Measurements from ENCODE around the gene YJU2.
A peak's percentile ranks its signal among the peaks of the same experiment; 100 is the strongest.

YJU2 gene

DNA sequence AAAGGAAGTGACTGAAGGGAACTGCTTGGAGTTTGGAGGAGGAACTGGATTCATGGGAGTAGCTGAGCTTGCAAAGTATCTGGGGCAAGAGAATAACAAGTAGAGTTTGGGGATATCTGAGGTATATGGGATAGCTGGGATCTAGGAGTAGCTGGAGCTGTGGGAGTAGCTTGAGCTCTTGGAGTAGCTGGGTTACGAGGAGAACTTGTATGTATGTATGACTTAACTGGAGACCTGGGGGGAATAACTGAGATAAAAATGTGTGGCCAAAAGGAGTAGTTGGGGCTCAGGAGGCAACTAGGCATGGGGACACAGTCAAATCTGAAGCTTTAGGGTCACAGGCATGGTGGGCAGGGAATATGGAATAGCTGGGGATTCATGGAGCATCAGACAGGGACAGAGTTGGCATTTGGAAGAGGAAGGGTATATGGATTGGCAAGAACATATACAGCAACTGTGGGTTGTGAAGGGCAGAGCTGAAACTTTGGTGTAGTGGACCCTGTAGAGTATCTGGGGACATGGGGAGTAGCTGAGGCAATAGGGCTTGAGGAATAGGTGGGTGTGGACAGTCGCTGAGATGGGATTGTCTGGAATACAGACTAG is 45.8 kb upstream of the YJU2 start:
- Histone ChIP-seq H3K79me2 (ENCODE audit: control insufficient read depth, insufficient read depth, low read length) (no peaks in the 10 kb centered on the region), H3K27ac (ENCODE audit: low read depth, low read length) (no peak overlapping the region), H2BK120ac (ENCODE audit: low read depth, low read length) (no peak overlapping the region), H4K5ac (ENCODE audit: low read length) (no peak overlapping the region), H2BK15ac (replicated peaks; ENCODE audit: low read depth) (no peak overlapping the region), H2BK5ac (ENCODE audit: low read length) (no peak overlapping the region), H3K79me1 (ENCODE audit: low read length) (no peaks in the 10 kb centered on the region), H3K4ac (ENCODE audit: low read depth, low read length) (no peak overlapping the region), H3K18ac (ENCODE audit: low read length) (no peak overlapping the region), H3K4me3 (ENCODE audit: low read length) (no peak overlapping the region), H3K4me1 (ENCODE audit: control insufficient read depth, low read depth, low read length) (no peaks in the 10 kb centered on the region), H3K36me3 (ENCODE audit: control insufficient read depth, insufficient read depth, low read length) (no peaks in the 10 kb centered on the region), H3K56ac (ENCODE audit: low read length) (no peak overlapping the region), H4K8ac (ENCODE audit: low read depth, low read length) (no peak overlapping the region), H3K4me2 (ENCODE audit: low read length) (no peak overlapping the region), H2AK5ac (ENCODE audit: low read length) (no peak overlapping the region), H3K9ac (ENCODE audit: low read length) (no peak overlapping the region), H3K27me3 (ENCODE audit: insufficient read depth, low read length, poor library complexity) (no peaks in the 10 kb centered on the region), H3K23ac (ENCODE audit: low read length) (no peak overlapping the region)
- WGBS (ENCODE audit: extremely low coverage, insufficient coverage, low lambda C conversion rate) = no CpG with 5 or more reads among the region's 2 CpGs
- no peak for DNase-seq

- Histone ChIP-seq H3K27me3 (ENCODE audit: insufficient read depth, low read length, poor library complexity) (no peaks in the 10 kb centered on the region), H3K9ac (ENCODE audit: low read length) (no peak overlapping the region), H4K8ac (ENCODE audit: low read depth, low read length) (no peak overlapping the region), H3K79me1 (ENCODE audit: low read length) (no peaks in the 10 kb centered on the region), H2AK5ac (ENCODE audit: low read length) (no peak overlapping the region), H2BK120ac (ENCODE audit: low read depth, low read length) (no peak overlapping the region), H4K5ac (ENCODE audit: low read length) (no peak overlapping the region), H3K4ac (ENCODE audit: low read depth, low read length) (no peak overlapping the region), H3K4me3 (ENCODE audit: low read length) (no peak overlapping the region), H3K79me2 (ENCODE audit: control insufficient read depth, insufficient read depth, low read length) (no peaks in the 10 kb centered on the region), H3K56ac (ENCODE audit: low read length) (no peak overlapping the region), H3K4me1 (ENCODE audit: control insufficient read depth, low read depth, low read length) (no peaks in the 10 kb centered on the region), H3K4me2 (ENCODE audit: low read length) (no peak overlapping the region), H2BK15ac (replicated peaks; ENCODE audit: low read depth) (no peak overlapping the region), H3K18ac (ENCODE audit: low read length) (no peak overlapping the region), H3K27ac (ENCODE audit: low read depth, low read length) (no peak overlapping the region), H3K23ac (ENCODE audit: low read length) (no peak overlapping the region), H2BK5ac (ENCODE audit: low read length) (no peak overlapping the region), H3K36me3 (ENCODE audit: control insufficient read depth, insufficient read depth, low read length) (no peaks in the 10 kb centered on the region)
- no peak for DNase-seq
- WGBS (ENCODE audit: extremely low coverage, insufficient coverage, low lambda C conversion rate) = no CpG with 5 or more reads among the region's 4 CpGs
Measured at GRCh38 chr19:4201798-4202197, 45.1 kb upstream of the YJU2 start.

DNA sequence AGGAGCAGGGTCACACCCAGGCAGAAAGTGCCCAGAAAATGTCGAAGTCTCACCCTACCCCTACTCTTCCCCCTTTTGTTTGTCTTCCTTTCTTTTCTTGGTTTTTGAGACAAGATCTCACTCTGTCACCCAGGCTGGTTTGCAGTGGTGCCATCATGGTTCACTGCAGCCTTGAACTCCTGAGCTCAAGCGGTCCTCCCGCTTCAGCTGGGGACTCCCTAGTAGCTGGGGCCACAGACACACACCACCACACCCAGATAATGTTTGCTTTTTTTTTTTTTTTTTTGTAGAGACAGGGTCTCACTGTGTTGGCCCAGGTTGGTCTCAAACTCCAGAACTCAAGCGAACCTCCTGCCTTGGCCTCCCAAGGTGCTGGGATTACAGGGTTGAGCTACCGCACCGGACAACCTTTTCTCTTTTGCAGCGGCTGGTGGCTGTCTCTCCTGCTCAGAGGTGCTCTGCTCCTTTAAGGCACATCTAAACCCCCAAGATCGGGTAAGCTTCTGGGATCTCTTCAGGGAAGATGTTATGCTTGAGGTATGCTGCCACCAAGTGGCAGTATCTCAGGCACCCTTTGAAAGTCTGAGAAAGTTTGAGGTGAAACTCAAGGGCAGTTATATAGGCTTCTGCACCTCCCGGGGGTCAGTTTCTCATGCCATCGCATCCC is 39.9 kb upstream of the YJU2 start:
- H3K56ac ChIP-seq (ENCODE audit: low read length) = no peak overlapping the region
- H3K27ac ChIP-seq (ENCODE audit: low read depth, low read length) = no peak overlapping the region
- no peak overlapping the region for H3K9ac ChIP-seq (ENCODE audit: low read length)
- WGBS (ENCODE audit: extremely low coverage, insufficient coverage, low lambda C conversion rate) = no CpG with 5 or more reads among the region's 10 CpGs
- H3K27me3 ChIP-seq (ENCODE audit: insufficient read depth, low read length, poor library complexity) = no peaks in the 10 kb centered on the region
- no peak overlapping the region for H4K8ac ChIP-seq (ENCODE audit: low read depth, low read length)
- H3K4me3 ChIP-seq (ENCODE audit: low read length) = no peak overlapping the region
- no peaks in the 10 kb centered on the region for H3K79me1 ChIP-seq (ENCODE audit: low read length)
- DNase-seq = peak; percentile 25
- no peak overlapping the region for H2BK120ac ChIP-seq (ENCODE audit: low read depth, low read length)
- no peaks in the 10 kb centered on the region for H3K4me1 ChIP-seq (ENCODE audit: control insufficient read depth, low read depth, low read length)
- no peak overlapping the region for H2AK5ac ChIP-seq (ENCODE audit: low read length)
- H3K79me2 ChIP-seq (ENCODE audit: control insufficient read depth, insufficient read depth, low read length) = no peaks in the 10 kb centered on the region
- H3K4me2 ChIP-seq (ENCODE audit: low read length) = no peak overlapping the region
- H3K36me3 ChIP-seq (ENCODE audit: control insufficient read depth, insufficient read depth, low read length) = no peaks in the 10 kb centered on the region
- no peak overlapping the region for H3K18ac ChIP-seq (ENCODE audit: low read length)
- H2BK15ac ChIP-seq (replicated peaks; ENCODE audit: low read depth) = no peak overlapping the region
- H3K23ac ChIP-seq (ENCODE audit: low read length) = no peak overlapping the region
- H4K5ac ChIP-seq (ENCODE audit: low read length) = no peak overlapping the region
- no peak overlapping the region for H3K4ac ChIP-seq (ENCODE audit: low read depth, low read length)
- no peak overlapping the region for H2BK5ac ChIP-seq (ENCODE audit: low read length)

DNA sequence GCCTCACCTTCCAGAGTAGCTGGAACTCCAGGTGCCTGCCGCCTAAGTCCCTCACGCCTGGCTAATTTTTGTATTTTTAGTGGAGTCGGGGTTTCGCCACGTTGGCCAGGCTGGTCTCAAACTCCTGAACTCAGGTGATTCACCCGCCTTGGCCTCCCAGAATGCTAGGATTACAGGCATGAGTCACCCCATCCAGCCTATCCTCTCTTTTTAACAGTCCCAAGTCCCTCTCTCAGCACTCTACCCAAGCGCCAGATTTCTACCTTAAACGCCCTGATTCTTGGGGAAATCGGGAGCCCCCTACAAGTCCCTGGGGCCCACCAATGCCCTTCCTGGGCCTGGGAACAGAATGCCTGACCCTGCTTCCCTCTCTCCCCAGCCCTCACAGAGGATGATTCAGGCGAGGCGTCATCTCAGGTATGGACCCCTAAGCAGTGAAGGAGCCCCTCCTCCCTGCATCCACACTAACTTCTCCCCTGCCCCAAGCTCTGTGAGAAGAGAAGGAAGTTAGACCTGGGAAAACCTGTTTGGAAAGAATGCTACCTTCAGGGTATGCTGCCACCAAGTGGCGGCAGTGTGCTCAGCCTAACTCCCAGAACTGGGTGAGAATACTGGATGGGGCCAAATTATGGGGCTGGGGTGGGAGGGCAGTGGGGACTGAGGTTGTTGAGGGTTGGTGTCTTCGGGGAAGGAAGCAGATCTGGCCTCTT is 38.3 kb upstream of the YJU2 start:
- no peak overlapping the region for H3K9ac ChIP-seq (ENCODE audit: low read length)
- WGBS (ENCODE audit: extremely low coverage, insufficient coverage, low lambda C conversion rate) = no CpG with 5 or more reads among the region's 13 CpGs
- H3K4me2 ChIP-seq (ENCODE audit: low read length) = no peak overlapping the region
- no peaks in the 10 kb centered on the region for H3K36me3 ChIP-seq (ENCODE audit: control insufficient read depth, insufficient read depth, low read length)
- H4K5ac ChIP-seq (ENCODE audit: low read length) = no peak overlapping the region
- no peak overlapping the region for H2AK5ac ChIP-seq (ENCODE audit: low read length)
- no peaks in the 10 kb centered on the region for H3K79me1 ChIP-seq (ENCODE audit: low read length)
- no peak overlapping the region for H4K8ac ChIP-seq (ENCODE audit: low read depth, low read length)
- H3K79me2 ChIP-seq (ENCODE audit: control insufficient read depth, insufficient read depth, low read length) = no peaks in the 10 kb centered on the region
- H3K4me1 ChIP-seq (ENCODE audit: control insufficient read depth, low read depth, low read length) = no peaks in the 10 kb centered on the region
- peak; percentile 83 for DNase-seq
- no peak overlapping the region for H2BK5ac ChIP-seq (ENCODE audit: low read length)
- no peak overlapping the region for H3K27ac ChIP-seq (ENCODE audit: low read depth, low read length)
- H3K4me3 ChIP-seq (ENCODE audit: low read length) = no peak overlapping the region
- no peak overlapping the region for H3K18ac ChIP-seq (ENCODE audit: low read length)
- H3K27me3 ChIP-seq (ENCODE audit: insufficient read depth, low read length, poor library complexity) = no peaks in the 10 kb centered on the region
- H2BK15ac ChIP-seq (replicated peaks; ENCODE audit: low read depth) = no peak overlapping the region
- no peak overlapping the region for H2BK120ac ChIP-seq (ENCODE audit: low read depth, low read length)
- H3K56ac ChIP-seq (ENCODE audit: low read length) = no peak overlapping the region
- no peak overlapping the region for H3K23ac ChIP-seq (ENCODE audit: low read length)
- H3K4ac ChIP-seq (ENCODE audit: low read depth, low read length) = no peak overlapping the region

- no peak overlapping the region for H2BK5ac ChIP-seq (ENCODE audit: low read length)
- no peak overlapping the region for H3K27ac ChIP-seq (ENCODE audit: low read depth, low read length)
- no peak overlapping the region for H2BK120ac ChIP-seq (ENCODE audit: low read depth, low read length)
- H4K5ac ChIP-seq (ENCODE audit: low read length) = no peak overlapping the region
- no peak overlapping the region for H2AK5ac ChIP-seq (ENCODE audit: low read length)
- H3K4ac ChIP-seq (ENCODE audit: low read depth, low read length) = no peak overlapping the region
- no peak overlapping the region for H3K56ac ChIP-seq (ENCODE audit: low read length)
- H4K8ac ChIP-seq (ENCODE audit: low read depth, low read length) = no peak overlapping the region
- H3K18ac ChIP-seq (ENCODE audit: low read length) = no peak overlapping the region
- no peak overlapping the region for H3K4me3 ChIP-seq (ENCODE audit: low read length)
- H3K9ac ChIP-seq (ENCODE audit: low read length) = no peak overlapping the region
- no peaks in the 10 kb centered on the region for H3K4me1 ChIP-seq (ENCODE audit: control insufficient read depth, low read depth, low read length)
- H3K79me1 ChIP-seq (ENCODE audit: low read length) = no peaks in the 10 kb centered on the region
- WGBS (ENCODE audit: extremely low coverage, insufficient coverage, low lambda C conversion rate) = no CpG with 5 or more reads among the region's 15 CpGs
- H3K27me3 ChIP-seq (ENCODE audit: insufficient read depth, low read length, poor library complexity) = no peaks in the 10 kb centered on the region
- no peak overlapping the region for H3K4me2 ChIP-seq (ENCODE audit: low read length)
- no peak overlapping the region for H3K23ac ChIP-seq (ENCODE audit: low read length)
- H3K79me2 ChIP-seq (ENCODE audit: control insufficient read depth, insufficient read depth, low read length) = no peaks in the 10 kb centered on the region
- H3K36me3 ChIP-seq (ENCODE audit: control insufficient read depth, insufficient read depth, low read length) = no peaks in the 10 kb centered on the region
- H2BK15ac ChIP-seq (replicated peaks; ENCODE audit: low read depth) = no peak overlapping the region
- no peak for DNase-seq
Measured at GRCh38 chr19:4210166-4210731, 36.6 kb upstream of the YJU2 start.

Data from mesendoderm (in vitro differentiated cells).